Measurements from ENCODE around the gene ELOVL7.

ELOVL7 gene

DNA sequence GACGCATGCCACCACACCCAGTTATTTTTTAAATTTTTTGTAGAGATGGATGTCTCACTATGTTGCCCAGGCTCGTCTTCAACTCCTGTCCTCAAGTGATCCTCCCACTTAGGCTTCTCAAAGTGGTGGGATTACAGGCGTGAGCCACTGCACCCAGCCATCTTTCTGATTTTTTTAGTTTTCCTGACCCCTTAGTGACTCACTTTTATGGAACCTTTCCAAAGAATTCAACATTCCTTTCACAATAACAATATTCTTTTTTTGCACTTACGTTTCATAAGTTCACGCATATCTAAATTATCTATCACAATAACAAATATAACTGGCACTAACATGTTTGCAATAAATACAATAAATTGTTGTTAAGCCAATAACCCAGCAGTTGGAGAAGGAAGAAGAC lies 8.5 kb downstream of the ELOVL7 start:
- DNase-seq (ENCODE audit: low read depth in 2 of 2) = peak; percentile 12 to 53

DNA sequence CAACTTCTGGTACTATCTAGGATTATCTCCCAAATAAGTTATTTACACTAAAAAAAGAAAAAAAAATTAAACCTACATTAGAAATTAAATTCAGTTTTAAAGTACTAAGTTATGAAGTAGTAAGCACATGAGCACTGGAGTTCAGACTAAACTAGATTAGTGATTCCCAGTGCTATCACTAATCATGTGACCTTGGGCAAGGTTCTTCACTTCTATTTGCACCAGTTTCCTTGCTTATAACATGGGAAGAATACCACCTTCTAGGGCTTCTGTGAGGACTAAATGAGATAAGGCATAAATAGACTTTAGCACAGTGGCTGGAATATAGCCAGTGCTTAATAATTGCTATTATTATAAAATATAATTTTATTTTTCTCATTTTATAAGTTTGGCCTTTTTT lies 10.5 kb downstream of the ELOVL7 start:
- TF ChIP-seq, protein P1, sequence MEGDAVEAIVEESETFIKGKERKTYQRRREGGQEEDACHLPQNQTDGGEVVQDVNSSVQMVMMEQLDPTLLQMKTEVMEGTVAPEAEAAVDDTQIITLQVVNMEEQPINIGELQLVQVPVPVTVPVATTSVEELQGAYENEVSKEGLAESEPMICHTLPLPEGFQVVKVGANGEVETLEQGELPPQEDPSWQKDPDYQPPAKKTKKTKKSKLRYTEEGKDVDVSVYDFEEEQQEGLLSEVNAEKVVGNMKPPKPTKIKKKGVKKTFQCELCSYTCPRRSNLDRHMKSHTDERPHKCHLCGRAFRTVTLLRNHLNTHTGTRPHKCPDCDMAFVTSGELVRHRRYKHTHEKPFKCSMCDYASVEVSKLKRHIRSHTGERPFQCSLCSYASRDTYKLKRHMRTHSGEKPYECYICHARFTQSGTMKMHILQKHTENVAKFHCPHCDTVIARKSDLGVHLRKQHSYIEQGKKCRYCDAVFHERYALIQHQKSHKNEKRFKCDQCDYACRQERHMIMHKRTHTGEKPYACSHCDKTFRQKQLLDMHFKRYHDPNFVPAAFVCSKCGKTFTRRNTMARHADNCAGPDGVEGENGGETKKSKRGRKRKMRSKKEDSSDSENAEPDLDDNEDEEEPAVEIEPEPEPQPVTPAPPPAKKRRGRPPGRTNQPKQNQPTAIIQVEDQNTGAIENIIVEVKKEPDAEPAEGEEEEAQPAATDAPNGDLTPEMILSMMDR (IDR thresholded peaks at IDR 0.05; ENCODE audit: low read depth, low read length) = no peak
- H3K4me3 ChIP-seq (replicated peaks in 1 of 2; ENCODE audit: low read depth in 2 of 2, low read length in 2 of 2) = no peak overlapping the region
- DNase-seq (ENCODE audit: low read depth in 2 of 2) = no peak

More for the DNA sequence above, 8.5 kb downstream of the ELOVL7 start:
- TF ChIP-seq, protein P1 (IDR thresholded peaks at IDR 0.05; ENCODE audit: low read depth, low read length) = no peak
- H3K4me3 ChIP-seq (replicated peaks in 1 of 2; ENCODE audit: low read depth in 2 of 2, low read length in 2 of 2) = no peak overlapping the region

DNA sequence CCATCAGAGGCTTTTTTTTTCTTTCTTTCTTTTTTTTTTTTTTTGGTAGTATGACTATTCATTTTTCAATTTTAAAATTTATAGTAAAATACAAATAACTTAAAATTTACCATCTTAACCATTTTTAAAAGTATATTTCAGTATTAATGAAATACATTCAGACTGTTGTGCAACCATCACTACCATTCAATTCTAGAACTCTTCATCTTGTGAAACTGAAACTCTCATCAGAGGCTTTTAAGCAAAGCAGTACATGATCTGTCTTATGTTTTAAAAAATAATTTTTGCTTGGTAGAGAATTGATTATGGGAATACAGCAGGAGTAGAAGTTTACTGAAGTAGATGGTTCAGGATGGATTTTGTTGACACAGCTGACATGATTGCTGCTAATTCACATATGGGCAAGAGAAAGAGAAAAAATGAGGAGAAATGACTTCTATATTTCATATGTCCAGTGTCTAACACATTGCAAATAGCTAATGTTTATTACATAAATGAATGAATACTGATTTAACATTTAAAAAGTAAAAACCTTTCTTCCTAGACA lies 13.4 kb downstream of the ELOVL7 start:
- TF ChIP-seq, protein P1 (IDR thresholded peaks at IDR 0.05; ENCODE audit: low read depth, low read length) = no peak
- no peak for DNase-seq (ENCODE audit: low read depth in 2 of 2)
- no peak overlapping the region for H3K4me3 ChIP-seq (replicated peaks in 1 of 2; ENCODE audit: low read depth in 2 of 2, low read length in 2 of 2)

DNA sequence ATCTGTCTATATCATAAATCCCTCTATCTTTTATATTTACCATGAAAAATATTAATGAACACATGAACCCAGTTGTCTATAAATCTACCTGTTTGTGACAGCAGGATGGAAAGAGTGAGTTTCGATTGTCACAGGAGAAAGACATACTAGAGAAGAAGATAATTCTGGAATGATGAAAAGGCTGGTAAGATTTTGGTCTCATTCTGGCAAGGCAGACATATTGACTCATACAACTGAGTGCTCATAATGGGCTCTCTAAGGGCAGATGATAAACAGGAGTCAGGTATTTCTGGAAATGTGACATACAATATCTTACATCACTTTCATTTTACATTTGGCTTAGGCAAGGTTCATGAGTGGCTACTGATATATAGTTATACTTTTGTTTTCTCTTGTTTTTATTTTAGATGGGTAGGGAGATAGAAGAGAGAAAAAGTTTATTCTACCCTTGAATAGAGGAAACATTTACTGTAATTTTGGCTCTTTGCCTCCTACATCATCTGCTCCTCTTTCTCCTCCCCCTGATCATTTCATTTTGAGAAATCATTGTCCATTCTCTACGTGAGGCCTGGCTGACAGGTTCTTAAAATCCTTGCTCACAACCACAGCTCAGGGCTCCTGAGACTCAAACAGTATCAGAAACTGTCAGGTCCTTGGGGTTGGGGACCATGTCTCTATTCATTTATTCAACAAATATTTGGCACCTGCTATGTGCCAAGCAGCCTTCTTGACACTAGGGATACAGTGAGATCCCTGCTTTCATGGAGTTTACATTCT lies 14.4 kb downstream of the ELOVL7 start:
- no peak for DNase-seq (ENCODE audit: low read depth in 2 of 2)
- no peak overlapping the region for H3K4me3 ChIP-seq (replicated peaks in 1 of 2; ENCODE audit: low read depth in 2 of 2, low read length in 2 of 2)
- TF ChIP-seq, protein P1 (IDR thresholded peaks at IDR 0.05; ENCODE audit: low read depth, low read length) = no peak

DNA sequence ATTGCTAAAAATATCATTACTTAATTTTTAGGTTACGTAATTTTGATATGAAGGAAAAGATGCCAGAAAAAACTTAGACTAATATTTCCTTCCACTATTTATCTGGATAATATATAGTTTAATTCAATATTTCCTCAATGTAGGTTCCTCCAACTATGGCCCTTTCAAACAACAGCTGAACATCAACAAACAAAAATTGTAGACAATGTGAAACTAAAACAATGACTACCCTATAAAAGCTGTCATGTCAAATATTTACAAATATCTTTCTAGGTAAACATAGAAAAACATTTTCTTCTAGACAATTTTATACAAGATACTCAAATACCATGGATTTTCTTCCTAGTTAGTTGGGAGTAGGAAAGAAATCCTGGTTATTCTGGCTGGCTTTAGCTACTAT lies 16.9 kb downstream of the ELOVL7 start:
- no peak for DNase-seq (ENCODE audit: low read depth in 2 of 2)
- H3K4me3 ChIP-seq (replicated peaks in 1 of 2; ENCODE audit: low read depth in 2 of 2, low read length in 2 of 2) = no peak overlapping the region
- TF ChIP-seq, protein P1 (IDR thresholded peaks at IDR 0.05; ENCODE audit: low read depth, low read length) = no peak

DNA sequence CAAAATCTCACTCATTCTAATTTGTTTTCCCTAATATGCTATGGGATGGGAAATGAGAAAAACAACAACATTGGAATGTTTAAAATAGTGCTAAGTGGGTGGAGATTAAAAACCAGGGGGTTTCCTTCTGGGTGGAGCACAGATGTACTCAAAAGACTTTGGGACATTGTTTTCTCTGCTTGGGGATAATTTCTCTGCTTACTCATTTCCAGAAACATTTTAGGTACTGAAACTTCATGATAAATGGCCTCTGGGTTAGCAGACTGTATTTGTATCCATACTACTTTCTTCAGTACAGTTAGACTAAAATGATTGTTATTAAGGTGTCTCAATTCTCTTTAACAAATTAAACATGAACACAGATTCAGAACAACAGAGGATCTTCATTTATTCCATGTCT lies 17.4 kb downstream of the ELOVL7 start:
- TF ChIP-seq, protein P1 (IDR thresholded peaks at IDR 0.05; ENCODE audit: low read depth, low read length) = no peak
- H3K4me3 ChIP-seq (replicated peaks in 1 of 2; ENCODE audit: low read depth in 2 of 2, low read length in 2 of 2) = no peak overlapping the region
- no peak for DNase-seq (ENCODE audit: low read depth in 2 of 2)
